Activated CD4-positive, alpha-beta T cell treated with anti-CD3 and anti-CD28 coated beads, Interleukin-2, amount 50 U/mL, for 1 hour (primary cell): Measurements from ENCODE around the gene GPRC5B.

Experiments
- DNase-seq: peaks from one replicate; pipeline ENCODE4 v3.0.0-alpha.2; 2020

Gene GPRC5B

DNA sequence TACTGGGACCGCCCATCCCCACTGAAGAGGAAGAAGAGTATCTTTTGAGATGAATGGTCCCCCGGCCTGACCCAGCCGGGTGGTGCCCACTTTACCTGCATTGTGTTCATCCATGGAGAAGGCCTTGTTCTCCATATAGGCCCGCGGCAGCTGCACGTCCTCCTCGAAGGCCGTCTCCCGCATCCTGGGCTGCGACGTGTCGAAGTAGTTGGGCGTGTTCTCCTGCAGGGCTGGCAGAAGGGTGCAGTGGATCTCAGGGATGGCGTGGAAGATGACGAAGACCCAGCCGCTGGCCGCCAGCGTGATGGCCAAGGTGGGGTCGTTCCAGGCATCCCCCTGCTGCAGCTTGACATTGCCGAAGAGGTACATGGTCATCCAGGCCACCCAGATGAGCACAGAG lies 12.9 kb downstream of the GPRC5B start:
- no peak for DNase-seq

DNA sequence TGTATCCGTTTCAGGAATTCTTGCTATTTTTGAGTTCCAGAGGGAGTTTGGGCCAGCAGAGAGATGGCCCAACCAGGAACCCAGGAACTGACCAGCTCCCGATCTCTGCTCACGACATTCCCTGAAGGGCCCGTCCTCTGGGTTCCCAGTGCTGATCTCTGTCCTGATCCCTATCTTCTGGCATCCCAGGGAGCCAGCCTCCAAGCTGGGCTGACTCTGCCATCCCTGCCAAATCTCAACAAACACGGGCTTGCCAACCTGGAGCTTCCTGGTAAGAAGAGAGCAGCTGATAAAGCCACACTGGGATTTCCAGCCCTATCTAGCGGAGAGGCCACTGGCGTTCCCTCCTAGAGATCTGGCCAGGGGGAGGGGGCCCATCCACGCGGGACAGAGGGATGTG lies 16.2 kb downstream of the GPRC5B start:
- no peak for DNase-seq

DNA sequence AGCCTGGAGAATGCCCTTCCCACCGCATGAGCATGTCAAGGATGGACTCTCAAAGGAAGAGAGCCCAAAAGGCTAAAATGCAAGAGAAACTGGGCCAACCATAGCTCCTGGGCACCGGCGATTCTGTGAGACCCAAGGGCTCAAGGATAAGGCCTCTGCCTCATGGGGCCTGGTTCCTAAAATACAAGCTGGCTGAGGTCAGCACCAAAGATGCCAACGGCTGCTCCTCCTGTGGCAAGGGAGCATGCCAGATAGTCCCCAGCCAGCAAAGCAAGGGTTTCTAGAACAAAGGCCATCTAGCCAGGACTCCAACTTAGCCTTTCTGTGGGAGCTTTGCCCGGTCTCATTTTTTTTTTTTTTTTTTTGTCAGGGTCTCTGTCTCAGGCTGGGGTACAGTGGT lies 20.1 kb downstream of the GPRC5B start:
- DNase-seq, result no peak

GRCh38 chr16:19863990-19864389 lies 20.7 kb downstream of the GPRC5B start:
- no peak for DNase-seq

DNA sequence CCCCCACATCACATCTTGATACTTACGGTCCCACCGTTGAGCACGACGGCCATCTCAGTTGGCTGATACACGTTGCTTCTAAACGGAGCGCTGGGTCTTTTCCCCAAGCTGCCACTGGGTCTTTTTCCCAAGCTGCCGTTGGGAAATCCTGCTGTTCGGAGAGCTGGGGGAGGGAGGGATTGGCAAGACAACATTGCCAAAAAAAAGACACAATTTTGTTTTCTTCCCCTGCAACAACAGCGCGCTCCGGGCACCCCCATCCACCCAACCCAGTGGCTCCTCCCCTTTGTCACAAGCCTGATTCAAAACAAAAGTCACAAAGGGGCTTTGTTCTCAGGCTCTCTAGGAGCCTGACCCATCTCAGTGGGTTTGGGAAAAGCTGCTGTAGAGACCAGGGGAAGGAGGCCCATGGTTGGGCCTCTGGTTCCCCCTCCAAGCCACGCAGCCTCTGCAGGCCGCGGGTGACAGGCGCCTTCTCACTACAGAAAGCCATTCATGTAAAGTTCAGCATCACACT lies 22.8 kb downstream of the GPRC5B start:
- no peak for DNase-seq

DNA sequence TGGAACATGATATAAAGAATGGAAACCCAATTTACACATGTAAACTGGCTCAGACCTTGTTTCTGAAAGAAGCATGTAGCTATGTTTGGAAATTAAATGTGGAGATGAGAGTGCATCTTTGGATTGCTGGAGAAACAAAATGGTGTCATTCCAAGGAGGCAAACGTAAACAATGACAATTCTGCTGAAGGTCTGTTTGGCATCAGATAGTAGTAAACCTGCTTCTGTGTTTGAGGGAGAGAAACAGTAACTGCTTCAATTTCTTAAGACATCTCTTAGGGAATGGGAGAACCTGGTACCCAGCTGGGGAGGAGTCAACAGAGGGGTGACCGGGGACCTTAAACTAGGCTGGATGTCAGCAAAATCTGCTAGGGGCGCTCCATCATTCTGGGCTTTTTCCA lies 23.5 kb downstream of the GPRC5B start:
- DNase-seq, result no peak

DNA sequence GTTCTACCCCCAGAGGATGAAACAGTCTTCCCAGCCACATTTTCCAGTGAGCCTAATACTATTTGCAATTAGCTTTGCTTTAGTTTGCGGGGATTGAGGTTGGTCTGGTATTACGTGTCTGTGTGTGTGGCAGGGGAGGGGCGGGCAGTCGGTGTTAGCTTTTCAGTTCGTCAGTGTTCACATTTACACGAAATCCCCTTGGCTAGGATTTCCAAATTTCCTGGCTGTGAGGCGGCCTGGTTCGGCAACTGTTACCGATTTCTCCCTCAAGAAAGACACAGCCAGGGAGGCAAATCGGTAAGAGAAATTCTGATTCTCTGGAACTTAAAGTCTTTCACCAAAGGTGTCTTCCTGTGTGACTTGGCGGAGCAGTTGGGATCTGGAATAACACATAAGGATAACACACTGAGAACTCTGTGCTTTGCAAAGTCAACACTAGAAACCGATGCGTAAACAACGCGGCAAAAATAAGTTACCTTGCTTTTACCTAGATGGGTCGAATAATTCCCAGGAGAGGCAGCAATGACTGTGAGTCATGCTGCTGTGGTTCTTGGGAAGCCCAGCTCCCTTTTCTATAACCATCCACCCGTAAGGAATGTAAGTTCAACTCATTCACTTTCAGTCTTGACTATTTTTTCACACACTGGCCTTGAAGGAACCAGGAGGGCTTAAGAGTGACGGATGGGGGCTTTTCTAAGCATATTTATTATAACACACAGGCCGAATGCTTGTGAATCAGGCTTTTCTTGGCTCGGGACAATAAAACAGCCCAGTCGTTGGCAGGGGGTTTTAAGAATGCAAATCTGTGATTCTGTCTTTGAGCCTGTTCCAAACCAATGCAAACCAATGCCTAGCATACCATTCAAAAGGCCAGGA lies 24.2 kb downstream of the GPRC5B start:
- DNase-seq, result no peak

GRCh38 chr16:19859603-19860002 lies 25.0 kb downstream of the GPRC5B start:
- DNase-seq, result no peak

GRCh38 chr16:19859166-19859565 lies 25.5 kb downstream of the GPRC5B start:
- DNase-seq, result no peak

GRCh38 chr16:19858340-19859018 lies 26.2 kb downstream of the GPRC5B start:
- DNase-seq, result no peak

DNA sequence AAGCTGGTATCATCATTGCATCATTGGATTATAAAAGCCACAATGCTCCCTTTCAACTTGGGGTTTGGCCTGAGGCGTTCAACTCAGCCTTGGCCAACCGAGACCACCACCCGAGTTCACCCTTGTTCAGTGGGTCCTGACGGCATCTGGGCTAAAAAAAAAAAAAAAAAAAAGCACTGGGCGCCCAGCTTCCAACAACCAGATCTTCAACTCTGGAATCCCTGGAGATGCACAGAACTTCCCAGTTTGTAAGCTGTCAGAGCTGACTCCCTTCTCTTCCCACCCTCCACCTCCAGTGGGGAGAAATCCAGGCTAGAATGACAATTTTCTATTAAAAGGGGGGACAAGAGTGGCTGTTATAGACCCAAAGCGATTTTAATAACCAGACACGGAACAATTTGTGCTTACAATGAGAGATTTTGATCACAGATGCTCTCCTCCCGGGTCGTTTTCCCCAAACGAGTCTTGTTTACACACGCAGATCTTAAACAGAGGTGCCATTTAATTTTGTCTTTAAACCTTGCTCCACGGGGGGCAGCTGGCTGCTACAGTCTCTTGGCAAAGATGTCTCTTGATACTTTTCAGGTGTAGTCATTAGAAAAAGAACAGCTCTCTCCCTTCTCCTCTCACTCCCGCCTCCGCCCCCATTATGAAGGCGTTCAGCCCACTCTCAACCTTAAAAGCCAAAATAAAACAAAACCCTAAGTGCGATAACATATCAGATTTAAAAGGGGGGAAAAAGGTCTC lies 26.9 kb downstream of the GPRC5B start:
- no peak for DNase-seq

- no peak for DNase-seq
Observed at GRCh38 chr16:19856120-19856519, 28.5 kb downstream of the GPRC5B start.

DNA sequence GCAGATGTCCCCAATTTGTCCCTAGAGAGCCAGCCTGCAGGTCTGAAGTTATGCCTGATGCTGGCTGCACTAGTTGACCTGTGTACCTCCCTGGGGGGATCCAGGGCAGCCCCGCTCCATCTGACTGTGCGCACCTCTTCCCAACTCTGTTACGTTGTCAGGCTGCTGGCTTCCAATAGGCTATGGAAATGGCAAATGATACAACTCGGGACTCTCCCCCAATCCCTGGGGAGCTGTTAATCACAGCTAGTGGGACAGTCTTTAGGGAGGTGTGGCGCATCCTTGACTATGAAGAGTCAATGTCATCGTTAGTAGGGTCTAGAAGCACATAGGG lies 30.1 kb downstream of the GPRC5B start:
- no peak for DNase-seq

- DNase-seq, result no peak
Observed at GRCh38 chr16:19853742-19854542, 30.7 kb downstream of the GPRC5B start.

DNA sequence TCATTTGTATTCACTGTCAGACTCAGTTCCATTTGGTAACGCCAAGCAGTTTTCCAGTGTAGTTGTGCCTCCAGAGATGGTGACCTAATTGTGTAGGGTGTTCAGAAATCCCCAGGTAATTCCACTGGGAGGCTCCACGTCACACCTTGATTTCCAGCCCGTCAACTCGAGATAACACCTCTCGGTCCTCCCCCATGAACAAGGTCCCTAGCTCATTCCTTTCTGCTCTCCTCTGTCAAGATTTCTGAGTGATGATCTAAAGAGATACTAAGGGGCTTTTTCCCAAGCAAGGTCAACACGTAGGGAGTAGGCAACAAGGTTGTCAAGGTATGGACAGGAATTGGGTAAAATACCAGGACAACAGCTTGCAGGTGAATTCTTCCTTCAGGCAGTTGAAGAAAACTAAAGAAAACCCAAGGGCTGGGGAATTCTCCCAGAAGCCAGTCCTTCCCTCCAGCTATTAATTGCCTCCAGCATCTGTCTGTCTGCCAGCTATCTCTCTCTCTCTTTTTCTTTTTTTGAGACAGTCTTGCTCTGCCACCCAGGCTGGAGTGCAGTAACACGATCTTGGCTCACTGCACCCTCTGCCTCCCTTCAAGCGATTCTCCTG lies 31.4 kb downstream of the GPRC5B start:
- no peak for DNase-seq

GRCh38 chr16:19851476-19851875 lies 33.2 kb downstream of the GPRC5B start:
- DNase-seq, result no peak

- DNase-seq, result no peak
Observed at GRCh38 chr16:19850131-19850817, 34.4 kb downstream of the GPRC5B start.

DNA sequence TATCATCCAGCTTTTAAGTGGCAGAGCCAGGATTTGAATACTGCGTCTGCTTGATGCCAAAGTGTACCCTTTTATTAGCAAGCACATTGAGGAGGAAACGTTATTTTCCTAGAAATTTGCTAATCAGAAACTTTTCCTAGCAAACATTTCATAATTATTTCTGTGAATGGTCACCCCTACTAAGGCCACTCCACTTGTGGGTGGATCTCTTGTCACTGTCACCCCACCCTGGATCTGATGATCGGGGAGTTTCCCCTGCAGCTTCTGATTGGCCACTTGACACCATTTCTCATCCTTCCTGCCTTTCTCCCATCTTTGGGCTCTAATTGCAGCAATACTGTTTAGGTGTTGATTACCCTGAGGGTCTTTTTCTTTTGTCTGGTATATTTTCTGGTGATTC lies 35.9 kb downstream of the GPRC5B start:
- DNase-seq, result no peak

GRCh38 chr16:19846436-19846835 lies 38.2 kb downstream of the GPRC5B start:
- no peak for DNase-seq

DNA sequence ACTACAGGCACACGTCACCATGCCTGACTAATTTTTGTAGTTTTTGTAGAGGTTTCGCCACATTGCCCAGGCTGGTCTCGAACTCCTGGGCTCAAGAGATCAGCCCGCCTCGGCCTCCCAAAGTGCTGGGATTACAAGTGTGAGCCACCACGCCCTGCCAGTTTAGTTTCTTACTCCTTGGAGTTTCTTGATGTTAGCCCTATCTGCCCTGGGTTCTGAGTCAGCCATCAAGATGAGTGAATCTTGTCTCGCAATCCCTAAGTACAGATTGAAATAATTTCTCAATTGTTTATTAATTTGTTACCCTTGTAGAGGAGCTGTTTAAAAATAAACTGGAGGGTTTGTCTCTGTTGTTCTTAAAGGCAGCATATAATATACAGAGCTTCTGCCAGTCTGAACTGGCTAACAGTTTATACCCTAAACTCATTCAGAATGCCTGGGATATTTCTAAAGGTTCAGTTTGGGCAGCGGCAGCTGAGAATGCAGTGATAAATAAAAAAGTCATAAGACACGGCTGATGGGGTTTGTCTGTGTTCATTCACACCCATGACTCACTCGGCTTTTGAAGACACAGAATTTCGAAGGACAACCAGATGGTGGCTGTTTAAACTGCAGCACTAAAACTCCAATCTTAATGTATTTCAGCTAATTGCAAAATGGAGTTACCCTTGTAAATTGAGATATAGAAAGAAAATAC lies 39.6 kb downstream of the GPRC5B start:
- no peak for DNase-seq

DNA sequence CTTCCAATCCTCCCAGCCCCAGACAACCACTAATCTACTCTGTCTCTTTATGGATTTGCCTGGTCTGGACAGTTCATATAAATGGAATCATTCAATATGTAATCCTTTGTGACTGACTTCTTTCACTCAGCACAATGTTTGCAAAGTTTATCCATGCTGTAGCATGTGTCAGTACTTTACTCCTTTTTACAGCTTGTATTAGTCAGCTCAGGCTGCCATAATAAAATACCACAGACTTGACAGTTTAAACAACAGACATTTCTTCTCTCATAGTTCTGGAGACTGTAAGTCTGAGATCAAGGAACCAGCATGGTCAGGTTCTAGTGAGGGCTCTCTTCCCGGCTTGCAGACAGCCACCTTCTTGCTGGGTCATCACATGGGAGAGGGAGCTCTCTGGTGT lies 41.3 kb downstream of the GPRC5B start:
- no peak for DNase-seq
